ENCODE results near the gene KCNQ1.

KCNQ1 gene

GRCh38 chr11:2833051-2833715 lies 388.4 kb downstream of the KCNQ1 start:
- DNase-seq, result no peak

- DNase-seq, result no peak
These were observed 389.1 kb downstream of the KCNQ1 start for GRCh38 chr11:2833716-2834502.

DNA sequence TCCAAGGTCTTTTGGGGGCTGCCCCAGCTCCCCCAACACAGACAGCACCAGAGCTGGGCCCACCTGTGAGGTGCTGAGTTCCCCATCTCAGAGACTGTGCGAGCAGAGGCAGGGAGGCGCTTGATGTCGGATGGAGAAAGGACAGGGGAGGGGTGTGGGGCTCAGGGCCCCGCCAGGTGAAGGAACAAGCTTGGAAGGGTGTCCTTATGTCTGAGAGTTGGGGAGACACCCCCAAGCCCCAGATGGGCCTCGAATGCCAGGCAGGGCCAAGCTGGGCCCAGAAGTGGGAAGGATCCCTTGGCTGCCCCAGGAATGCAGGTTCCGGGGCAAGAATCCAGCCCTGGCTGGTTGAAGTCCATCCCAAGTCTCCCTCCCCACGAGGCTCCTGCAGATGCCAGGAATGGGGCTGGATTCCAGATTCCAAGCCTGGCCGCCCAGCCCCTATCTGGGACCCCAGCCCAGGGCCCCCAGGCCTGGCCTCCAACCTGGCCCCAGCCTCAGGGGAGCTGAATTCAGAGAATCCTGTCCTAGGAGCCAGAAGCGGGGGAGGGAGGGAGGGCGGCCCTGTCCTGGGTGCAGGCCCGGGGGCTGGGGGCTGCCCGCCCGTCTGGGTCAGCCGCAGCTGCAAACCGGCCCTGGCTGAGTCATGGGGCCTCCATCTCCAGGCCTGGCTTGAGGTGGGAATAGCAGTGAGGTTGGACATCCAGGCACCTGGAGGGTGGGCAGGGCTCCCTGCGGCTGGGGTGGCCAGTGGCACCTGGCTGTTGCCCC lies 389.9 kb downstream of the KCNQ1 start:
- DNase-seq, result no peak

DNA sequence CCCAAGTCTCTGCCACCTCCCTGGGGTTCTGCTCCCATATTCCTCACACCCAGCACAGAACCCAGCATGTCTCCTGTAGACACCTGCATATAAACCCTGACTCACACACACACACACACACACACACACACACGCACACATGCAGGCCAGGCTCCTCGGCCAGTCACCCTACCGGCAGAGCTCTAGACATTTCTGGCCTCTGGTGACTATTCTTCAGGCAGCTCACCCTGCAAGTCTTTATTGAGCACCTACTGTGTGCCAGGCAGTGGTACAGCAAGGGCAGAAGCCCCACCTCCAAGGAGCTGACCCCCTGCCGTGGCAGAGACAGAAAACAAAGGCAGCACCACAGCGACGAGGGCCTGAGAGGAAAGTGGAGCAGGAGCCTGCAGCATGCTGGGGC lies 390.5 kb downstream of the KCNQ1 start:
- peak in 1 of 3 experiments; percentile 2 for DNase-seq

GRCh38 chr11:2835751-2836150 lies 390.9 kb downstream of the KCNQ1 start:
- DNase-seq, result no peak

- DNase-seq, result no peak
These were observed 391.7 kb downstream of the KCNQ1 start for GRCh38 chr11:2836315-2837095.

DNA sequence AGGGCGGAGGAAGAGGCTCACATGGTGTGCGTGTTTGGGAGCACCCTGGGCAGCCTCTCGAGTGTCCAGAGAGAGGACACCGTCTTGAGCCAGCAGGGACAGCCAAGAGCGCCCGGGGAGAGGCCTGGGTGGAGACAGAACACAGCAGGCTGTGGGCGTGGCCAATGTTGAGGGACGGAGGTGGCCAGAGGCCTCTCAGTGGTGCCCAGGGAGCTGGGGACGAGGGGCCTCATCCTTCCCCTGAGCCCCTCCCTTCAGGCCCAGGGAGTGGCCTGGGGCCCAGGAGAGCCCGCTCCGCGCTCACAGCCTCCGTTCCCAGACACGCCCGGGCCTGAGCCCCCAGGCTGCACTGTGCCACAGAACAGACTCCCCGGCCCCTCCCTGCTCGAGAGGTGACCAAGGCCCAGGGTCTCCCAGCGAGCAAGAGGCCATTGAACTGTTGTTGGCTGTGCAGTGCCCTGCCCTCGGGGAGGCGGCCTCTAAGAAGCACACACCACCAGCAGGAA lies 392.3 kb downstream of the KCNQ1 start:
- peak in 1 of 3 experiments; percentile 10 for DNase-seq

DNA sequence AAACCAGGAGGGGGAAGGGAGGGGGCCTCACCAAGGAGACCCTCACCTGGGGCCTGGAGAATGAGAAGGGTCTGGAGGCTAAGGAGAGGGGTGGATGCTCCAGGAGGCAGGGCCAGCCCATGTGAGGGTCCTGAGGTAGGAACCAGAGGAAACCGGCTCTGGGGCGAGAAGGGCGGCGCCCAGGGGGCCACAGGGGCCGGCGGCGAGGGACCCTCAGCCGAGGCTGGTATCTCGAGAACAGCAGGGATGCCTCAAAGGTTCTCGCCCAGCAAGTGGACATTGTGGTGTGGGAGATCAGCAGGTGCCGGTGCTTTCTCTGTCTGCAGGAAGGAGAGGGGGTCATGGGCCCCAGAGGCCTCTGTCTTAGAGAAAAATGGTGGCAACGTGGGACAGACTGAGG lies 392.8 kb downstream of the KCNQ1 start:
- DNase-seq, result no peak

- DNase-seq, result no peak
These were observed 393.3 kb downstream of the KCNQ1 start for GRCh38 chr11:2838091-2838490.

DNA sequence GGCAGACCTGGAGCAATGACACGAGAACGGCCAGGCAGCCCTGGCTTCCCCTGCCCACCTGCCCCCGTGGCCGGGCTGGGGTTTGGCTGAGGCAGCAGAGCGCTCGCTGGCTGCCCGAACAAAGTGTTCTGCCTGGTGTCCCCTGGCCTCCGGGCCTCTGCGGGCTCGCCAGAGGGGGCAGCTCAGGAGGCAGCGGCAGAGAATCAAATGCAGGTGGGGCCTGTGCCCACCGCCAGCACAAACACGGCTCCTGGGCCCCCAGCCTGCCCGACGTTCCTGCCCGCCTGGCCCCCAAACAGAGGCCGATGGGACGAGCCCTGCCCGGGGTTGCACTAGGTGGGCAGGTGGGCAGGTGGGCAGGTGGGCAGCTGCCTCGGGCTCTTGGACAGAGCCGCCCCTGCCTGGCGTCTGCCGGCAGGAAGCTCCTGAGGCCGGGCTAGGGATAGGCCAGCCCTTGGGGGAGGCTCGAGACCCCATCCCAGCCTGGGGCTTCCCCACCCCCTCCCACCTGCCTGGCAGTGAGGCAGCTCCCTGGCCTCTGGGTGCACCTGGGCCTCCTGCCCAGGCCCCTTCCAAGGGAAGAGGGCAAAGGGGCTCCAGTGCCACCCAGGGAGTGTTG lies 394.0 kb downstream of the KCNQ1 start:
- DNase-seq, result no peak

GRCh38 chr11:2839395-2839943 lies 394.7 kb downstream of the KCNQ1 start:
- no peak for DNase-seq

DNA sequence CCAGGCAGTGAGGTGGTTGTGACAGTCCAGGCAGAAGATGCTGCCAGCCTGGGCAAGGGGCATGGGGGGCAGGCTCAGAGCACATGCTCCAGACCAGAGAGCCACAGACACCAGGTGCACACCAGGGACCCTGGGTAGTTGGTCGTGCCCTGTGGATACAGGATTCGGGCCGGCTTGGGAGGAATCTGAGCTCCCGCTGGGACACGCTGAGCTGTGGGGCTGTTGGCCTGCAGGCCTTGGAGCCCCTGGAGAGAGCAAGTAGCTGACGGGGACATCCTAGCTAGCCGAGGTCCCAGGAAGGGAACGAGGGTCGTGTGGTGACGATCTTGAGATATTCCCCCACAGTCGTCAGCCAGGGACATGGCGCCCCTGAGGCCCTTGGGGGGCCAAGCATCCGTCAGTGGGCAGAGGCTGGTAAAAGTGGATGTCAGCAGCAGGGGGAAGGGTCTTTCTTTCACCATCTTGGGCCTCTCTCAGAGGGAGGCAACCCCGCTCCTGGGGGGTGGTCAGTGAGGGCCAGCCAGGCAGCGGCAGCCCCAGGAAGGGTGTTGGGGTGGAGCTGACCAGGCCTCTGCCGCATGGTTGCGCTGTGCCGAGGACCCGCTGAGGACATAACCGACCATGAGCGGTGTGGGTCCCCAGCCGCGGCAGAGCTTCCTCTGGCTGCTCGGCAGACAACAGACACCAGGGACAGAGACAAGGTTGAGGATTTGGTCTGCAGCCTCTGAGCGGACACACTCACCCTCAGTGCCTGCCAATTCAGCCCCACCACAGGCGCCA lies 396.8 kb downstream of the KCNQ1 start:
- no peak for DNase-seq

- no peak for DNase-seq
These were observed 398.1 kb downstream of the KCNQ1 start for GRCh38 chr11:2842876-2843275.

DNA sequence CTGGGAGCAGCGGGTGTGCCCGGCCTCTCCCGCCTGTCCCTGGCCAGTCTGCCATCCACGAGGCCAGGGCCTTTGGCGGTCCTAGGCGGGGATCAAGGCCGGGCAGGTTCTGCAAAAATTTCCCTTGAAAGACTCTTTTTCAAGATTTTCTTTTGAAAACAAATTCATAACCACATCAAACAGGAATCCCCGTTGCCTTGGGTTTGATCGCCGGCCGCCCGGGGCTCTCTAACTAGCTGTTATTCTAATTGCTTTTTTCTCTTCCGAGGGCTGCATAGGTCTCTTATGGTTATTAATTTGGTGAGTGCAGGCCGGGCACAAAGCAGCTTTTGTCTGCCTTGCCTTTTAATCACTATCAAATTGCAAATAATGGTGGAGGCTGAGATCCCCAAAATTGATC lies 398.7 kb downstream of the KCNQ1 start:
- DNase-seq, result no peak

GRCh38 chr11:2844116-2844842 lies 399.5 kb downstream of the KCNQ1 start:
- DNase-seq, result no peak

DNA sequence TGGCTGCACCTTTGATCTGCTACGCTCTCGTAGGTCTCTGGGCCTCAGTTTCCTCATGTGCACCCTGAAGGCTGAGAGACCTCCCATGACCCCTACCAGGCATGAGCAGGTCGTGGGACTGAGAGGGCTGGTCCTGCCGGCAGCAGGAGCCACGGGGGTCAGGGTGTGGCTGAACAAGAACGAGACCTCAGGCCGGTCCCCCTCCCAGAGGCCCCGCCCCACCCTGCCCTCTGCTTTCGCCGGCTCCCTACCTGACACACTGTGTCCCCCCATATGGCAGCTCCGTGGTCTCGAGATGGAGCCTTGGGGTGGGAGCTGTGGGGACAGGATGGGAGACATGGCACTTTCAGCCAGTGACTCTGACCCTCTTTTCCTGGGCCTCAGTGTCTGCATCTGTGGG lies 400.2 kb downstream of the KCNQ1 start:
- no peak for DNase-seq

DNA sequence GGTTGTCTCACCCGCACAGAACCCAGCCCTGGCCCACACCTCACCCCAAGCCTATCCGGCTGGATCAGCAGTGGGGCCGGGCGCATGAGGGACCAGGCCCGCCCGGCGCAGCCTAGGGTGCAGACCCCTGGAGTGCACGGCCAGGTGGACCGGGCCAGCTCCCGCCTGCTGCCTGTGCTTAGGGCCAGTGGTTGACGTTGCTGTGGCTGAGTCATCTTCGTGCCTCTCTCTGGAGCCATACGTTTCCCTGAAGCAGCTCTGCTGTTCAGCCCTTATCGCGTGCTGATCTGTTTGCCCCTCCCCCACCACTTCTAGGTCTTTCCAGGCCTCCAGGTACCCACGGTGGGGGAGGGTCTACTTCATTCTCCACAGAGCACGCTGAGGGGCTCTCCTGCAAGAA lies 401.2 kb downstream of the KCNQ1 start:
- DNase-seq, result peak in 1 of 3 experiments; percentile 11

DNA sequence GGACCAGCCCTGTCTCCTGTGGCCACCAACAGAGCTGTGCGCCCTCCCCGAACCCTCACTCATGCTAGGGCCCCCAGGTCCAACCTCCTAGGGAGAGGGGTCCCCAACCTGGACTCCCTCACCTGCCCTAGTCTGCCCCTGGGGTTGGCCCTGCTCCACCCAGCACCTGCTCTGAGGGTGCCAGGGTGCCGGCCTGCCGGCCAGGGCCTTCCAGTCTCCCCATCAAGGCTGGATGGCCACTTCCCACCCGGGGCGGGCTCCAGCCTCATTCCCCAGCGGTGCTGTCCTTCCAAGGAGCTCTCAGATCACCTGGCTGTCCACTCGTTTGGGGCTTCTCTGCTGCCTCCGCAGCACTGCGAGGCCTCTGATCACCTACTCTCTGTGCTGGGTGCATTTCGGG lies 401.7 kb downstream of the KCNQ1 start:
- no peak for DNase-seq

- DNase-seq, result peak in 2 of 3 experiments; percentile 84 to 92
These were observed 402.8 kb downstream of the KCNQ1 start for GRCh38 chr11:2847561-2847960.

DNA sequence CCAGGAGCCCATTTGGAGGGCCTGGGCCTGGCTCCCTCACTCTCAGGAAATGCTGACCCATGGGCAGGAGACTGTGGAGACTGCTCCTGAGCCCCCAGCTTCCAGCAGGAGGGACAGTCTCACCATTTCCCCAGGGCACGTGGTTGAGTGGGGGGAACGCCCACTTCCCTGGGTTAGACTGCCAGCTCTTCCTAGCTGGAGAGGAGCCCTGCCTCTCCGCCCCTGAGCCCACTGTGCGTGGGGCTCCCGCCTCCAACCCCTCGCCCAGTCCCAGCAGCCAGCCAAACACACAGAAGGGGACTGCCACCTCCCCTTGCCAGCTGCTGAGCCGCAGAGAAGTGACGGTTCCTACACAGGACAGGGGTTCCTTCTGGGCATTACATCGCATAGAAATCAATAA lies 403.7 kb downstream of the KCNQ1 start:
- DNase-seq, result peak in 1 of 3 experiments; percentile 8
